Measurements from ENCODE around the gene HRH1. TPM values are rescaled to one million over a fixed set of nuclear protein-coding genes. Genes with fewer than 3 reads are reported as not detected.

The HRH1 gene
- total and polyA plus RNA-seq, 2 experiments from 2014 or later, result not detected

GRCh38 chr3:11201251-11202019, 47.1 kb downstream of the HRH1 start:
- H3K27me3 ChIP-seq (ENCODE audit: insufficient read depth), result no peaks in the 10 kb centered on the region
- no peak overlapping the region for H3K4me3 ChIP-seq
- H3K4me1 ChIP-seq (ENCODE audit: insufficient read depth), result peaks cover 9% of the 10 kb centered on the region; the same call in 1 of the 2 replicates
- H2AFZ ChIP-seq, result no peak overlapping the region
- DNase-seq (ENCODE audit: low spot score), result no peak
- no peaks in the 10 kb centered on the region for H3K36me3 Mint-ChIP-seq (ENCODE audit: low read depth)
- no peak overlapping the region for H3K27ac Mint-ChIP-seq
- H3K79me2 ChIP-seq (replicated peaks; ENCODE audit: insufficient read depth), result no peaks in the 10 kb centered on the region
- ATAC-seq, result no peak
- no peak overlapping the region for H3K4me3 Mint-ChIP-seq
- no peak for TF ChIP-seq ZNF331 (CRISPR knock-in tag; IDR thresholded peaks at IDR 0.05; ENCODE audit: low read depth)
- no peak for TF ChIP-seq NANOG (IDR thresholded peaks at IDR 0.05; ENCODE audit: borderline replicate concordance)
- no peak for TF ChIP-seq ZNF114 (CRISPR knock-in tag; IDR thresholded peaks at IDR 0.05)
- no peak for TF ChIP-seq JUNB (IDR thresholded peaks at IDR 0.05; ENCODE audit: unreplicated experiment)
- no peak for TF ChIP-seq STAT1 (IDR thresholded peaks at IDR 0.05; ENCODE audit: unreplicated experiment)
- TF ChIP-seq ETS1 (IDR thresholded peaks at IDR 0.05), result no peak
- no peak for TF ChIP-seq EZH2 (IDR thresholded peaks at IDR 0.05; ENCODE audit: low read depth, unreplicated experiment)
- TF ChIP-seq, protein P1, sequence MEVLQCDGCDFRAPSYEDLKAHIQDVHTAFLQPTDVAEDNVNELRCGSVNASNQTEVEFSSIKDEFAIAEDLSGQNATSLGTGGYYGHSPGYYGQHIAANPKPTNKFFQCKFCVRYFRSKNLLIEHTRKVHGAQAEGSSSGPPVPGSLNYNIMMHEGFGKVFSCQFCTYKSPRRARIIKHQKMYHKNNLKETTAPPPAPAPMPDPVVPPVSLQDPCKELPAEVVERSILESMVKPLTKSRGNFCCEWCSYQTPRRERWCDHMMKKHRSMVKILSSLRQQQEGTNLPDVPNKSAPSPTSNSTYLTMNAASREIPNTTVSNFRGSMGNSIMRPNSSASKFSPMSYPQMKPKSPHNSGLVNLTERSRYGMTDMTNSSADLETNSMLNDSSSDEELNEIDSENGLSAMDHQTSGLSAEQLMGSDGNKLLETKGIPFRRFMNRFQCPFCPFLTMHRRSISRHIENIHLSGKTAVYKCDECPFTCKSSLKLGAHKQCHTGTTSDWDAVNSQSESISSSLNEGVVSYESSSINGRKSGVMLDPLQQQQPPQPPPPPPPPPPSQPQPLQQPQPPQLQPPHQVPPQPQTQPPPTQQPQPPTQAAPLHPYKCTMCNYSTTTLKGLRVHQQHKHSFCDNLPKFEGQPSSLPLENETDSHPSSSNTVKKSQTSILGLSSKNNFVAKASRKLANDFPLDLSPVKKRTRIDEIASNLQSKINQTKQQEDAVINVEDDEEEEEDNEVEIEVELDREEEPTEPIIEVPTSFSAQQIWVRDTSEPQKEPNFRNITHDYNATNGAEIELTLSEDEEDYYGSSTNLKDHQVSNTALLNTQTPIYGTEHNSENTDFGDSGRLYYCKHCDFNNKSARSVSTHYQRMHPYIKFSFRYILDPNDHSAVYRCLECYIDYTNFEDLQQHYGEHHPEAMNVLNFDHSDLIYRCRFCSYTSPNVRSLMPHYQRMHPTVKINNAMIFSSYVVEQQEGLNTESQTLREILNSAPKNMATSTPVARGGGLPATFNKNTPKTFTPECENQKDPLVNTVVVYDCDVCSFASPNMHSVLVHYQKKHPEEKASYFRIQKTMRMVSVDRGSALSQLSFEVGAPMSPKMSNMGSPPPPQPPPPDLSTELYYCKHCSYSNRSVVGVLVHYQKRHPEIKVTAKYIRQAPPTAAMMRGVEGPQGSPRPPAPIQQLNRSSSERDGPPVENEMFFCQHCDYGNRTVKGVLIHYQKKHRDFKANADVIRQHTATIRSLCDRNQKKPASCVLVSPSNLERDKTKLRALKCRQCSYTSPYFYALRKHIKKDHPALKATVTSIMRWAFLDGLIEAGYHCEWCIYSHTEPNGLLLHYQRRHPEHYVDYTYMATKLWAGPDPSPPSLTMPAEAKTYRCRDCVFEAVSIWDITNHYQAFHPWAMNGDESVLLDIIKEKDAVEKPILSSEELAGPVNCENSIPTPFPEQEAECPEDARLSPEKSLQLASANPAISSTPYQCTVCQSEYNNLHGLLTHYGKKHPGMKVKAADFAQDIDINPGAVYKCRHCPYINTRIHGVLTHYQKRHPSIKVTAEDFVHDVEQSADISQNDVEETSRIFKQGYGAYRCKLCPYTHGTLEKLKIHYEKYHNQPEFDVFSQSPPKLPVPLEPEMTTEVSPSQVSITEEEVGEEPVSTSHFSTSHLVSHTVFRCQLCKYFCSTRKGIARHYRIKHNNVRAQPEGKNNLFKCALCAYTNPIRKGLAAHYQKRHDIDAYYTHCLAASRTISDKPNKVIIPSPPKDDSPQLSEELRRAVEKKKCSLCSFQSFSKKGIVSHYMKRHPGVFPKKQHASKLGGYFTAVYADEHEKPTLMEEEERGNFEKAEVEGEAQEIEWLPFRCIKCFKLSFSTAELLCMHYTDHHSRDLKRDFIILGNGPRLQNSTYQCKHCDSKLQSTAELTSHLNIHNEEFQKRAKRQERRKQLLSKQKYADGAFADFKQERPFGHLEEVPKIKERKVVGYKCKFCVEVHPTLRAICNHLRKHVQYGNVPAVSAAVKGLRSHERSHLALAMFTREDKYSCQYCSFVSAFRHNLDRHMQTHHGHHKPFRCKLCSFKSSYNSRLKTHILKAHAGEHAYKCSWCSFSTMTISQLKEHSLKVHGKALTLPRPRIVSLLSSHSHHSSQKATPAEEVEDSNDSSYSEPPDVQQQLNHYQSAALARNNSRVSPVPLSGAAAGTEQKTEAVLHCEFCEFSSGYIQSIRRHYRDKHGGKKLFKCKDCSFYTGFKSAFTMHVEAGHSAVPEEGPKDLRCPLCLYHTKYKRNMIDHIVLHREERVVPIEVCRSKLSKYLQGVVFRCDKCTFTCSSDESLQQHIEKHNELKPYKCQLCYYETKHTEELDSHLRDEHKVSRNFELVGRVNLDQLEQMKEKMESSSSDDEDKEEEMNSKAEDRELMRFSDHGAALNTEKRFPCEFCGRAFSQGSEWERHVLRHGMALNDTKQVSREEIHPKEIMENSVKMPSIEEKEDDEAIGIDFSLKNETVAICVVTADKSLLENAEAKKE (CRISPR knock-in tag; IDR thresholded peaks at IDR 0.05), result no peak
- no peak for TF ChIP-seq EZH2phosphoT487 (IDR thresholded peaks at IDR 0.05; ENCODE audit: unreplicated experiment)
- TF ChIP-seq, protein P2, sequence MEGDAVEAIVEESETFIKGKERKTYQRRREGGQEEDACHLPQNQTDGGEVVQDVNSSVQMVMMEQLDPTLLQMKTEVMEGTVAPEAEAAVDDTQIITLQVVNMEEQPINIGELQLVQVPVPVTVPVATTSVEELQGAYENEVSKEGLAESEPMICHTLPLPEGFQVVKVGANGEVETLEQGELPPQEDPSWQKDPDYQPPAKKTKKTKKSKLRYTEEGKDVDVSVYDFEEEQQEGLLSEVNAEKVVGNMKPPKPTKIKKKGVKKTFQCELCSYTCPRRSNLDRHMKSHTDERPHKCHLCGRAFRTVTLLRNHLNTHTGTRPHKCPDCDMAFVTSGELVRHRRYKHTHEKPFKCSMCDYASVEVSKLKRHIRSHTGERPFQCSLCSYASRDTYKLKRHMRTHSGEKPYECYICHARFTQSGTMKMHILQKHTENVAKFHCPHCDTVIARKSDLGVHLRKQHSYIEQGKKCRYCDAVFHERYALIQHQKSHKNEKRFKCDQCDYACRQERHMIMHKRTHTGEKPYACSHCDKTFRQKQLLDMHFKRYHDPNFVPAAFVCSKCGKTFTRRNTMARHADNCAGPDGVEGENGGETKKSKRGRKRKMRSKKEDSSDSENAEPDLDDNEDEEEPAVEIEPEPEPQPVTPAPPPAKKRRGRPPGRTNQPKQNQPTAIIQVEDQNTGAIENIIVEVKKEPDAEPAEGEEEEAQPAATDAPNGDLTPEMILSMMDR (conservative IDR thresholded peaks at IDR 0.05; ENCODE audit: low read depth in 2 of 2), result no peak
- no peak overlapping the region for H3K4me2 ChIP-seq
- H4K20me1 ChIP-seq (replicated peaks; ENCODE audit: insufficient read depth), result no peaks in the 10 kb centered on the region
- H3K4me1 Mint-ChIP-seq, result peaks cover 23% of the 10 kb centered on the region
- no peaks in the 10 kb centered on the region for H3K9me3 Mint-ChIP-seq
- no peak overlapping the region for H3K27ac ChIP-seq (ENCODE audit: low read depth)
- peaks cover 13% of the 10 kb centered on the region for H3K27me3 Mint-ChIP-seq (ENCODE audit: insufficient read depth, low read depth, poor library complexity)
- H3F3A ChIP-seq (replicated peaks; ENCODE audit: low read depth), result no peaks in the 10 kb centered on the region
- H3K9me2 ChIP-seq (ENCODE audit: insufficient read depth), result no peaks in the 10 kb centered on the region
- no peaks in the 10 kb centered on the region for H3K36me3 ChIP-seq (ENCODE audit: insufficient read depth)
